GM19193 (cell line): ENCODE measurements around the gene TBCA.

Experiments used
- POLR2A ChIP-seq: IDR thresholded peaks from 4 replicates; pipeline ENCODE4 v1.6.1; 2011; ENCODE audit not compliant: insufficient read depth, insufficient read length; ENCODE audit errors: extremely low read depth

TBCA gene

GRCh38 chr5:77693913-77694312, 82.2 kb downstream of the TBCA start:
- TF ChIP-seq POLR2A, result no peak

- no peak for TF ChIP-seq POLR2A
These were observed 92.9 kb downstream of the TBCA start for GRCh38 chr5:77683171-77683732.

DNA sequence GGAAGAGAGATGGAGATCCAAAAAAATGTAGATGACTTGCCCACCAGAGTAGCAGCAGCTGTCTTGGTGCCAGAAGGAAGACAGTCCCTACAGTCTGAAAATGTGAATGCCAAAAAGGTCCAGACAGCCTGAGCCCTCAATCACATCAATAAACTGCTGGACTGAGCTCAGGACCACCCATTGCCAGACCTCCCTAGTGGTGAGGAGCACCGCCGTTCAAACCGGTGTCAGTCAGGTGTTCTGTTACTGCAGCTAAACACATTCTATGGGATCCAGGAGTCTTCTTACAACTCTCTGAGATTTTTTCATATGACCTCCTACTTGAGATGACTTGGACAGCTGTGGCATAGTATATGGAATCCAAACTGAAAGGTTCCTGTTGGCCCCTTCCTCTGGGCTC, 105.6 kb downstream of the TBCA start:
- no peak for TF ChIP-seq POLR2A

GRCh38 chr5:77669677-77670076, 106.5 kb downstream of the TBCA start:
- no peak for TF ChIP-seq POLR2A

- TF ChIP-seq POLR2A, result no peak
These were observed 112.9 kb downstream of the TBCA start for GRCh38 chr5:77663090-77663863.

GRCh38 chr5:77662635-77663034, 113.5 kb downstream of the TBCA start:
- no peak for TF ChIP-seq POLR2A

DNA sequence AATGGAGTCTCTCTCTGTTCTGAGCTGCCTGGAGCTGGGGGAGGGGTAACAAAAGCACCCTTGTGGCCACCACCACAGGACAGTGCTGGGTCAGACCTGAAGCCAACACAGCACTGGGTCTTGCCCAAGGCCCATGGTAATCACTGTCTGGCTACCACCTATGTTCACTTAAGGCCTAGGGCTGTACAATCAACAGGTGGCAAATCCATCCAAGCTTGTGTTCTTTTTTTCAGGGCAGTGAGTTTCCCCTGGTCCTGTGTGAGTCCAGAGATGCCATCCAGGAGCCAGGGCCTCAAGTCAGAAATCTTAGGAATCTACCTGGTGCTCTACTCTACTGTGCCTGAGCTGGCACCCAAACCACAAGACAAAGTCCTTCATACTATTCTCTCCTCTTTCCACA, 117.5 kb downstream of the TBCA start:
- no peak for TF ChIP-seq POLR2A

DNA sequence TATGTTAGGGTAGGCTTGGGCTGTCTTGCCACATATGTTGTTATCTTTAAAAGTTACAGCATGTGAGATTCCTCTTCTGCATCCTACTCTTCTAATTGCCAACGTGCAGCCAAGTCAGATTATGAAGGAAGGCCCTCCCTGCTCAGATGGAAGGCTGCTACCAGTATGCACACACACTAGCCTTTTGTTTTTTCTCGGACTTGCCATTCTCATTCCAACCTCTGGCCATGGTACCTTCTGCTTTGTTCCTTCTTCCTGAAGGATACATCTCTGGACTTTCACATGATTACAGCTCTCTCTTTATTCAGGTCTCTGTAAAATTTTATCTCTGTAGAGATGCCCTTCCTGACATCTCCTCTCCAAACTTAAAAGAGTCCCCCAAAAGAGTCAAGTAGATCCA, 124.8 kb downstream of the TBCA start:
- no peak for TF ChIP-seq POLR2A

DNA sequence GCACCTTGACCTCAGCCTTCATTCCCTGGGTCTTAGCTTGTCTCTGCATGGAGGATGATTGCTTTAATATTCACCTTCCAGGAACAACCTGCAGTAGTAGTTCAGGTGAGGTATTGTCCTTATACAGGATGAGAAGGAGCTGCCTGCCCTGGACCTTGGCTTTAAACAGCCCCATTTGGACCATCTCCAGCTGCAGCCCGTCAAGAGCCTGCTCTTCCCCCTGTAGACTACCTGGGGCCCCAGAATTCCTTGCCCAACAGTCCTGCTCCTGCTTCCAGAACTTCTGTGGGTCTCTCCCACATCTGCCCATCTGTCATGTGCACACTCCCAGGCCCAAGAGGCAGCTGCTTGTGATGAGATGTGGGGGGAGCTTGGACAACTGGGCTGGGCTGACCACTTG, 125.5 kb downstream of the TBCA start:
- TF ChIP-seq POLR2A, result no peak

DNA sequence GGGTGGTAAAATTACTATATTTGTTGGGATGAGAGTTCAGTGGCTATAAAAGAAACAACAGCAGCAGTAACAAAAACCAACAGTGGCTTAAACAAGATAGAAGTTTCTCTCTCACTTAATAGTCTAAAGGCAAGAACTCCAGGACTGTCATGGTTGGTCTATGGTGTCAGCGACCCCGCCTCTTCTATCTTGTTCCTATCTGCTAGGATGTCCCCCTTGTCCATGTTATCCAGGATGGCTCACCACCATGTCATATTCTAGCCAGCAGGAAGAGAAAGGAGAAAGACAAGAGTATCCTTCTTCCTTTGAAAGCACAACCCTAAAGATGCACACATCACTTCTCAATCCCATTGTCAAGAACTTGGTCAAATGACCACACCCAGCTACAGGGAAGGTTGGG, 126.4 kb downstream of the TBCA start:
- TF ChIP-seq POLR2A, result no peak

DNA sequence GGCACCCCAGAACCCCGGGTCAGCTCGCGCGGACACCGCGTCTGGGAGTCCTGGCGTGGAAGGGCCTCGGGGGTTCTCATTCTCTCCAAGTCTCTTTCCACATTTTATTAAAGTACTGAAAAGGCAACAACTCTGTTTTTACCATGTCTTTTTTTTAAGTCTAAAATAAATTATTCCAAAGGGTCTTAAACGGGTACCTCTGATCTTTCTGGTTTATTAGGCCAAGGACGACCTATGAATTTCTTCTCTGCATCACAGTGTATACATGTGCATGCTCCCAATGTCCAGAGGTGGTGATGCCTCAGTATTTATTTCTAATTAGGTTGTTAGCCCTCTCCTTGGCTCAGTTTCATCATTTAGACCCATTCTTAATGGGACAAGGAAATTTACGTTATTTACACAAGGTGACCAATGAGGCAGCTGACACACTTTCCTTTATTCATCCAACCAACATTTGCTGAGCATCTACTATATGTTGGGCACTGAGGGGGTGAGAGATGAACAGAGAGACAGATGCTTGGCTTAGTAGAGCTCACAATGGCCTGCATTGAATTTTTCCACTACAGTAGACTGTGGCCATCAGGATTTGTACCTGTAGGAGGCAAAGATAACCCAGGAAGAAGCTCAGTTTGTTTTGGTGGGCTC, 130.0 kb downstream of the TBCA start:
- no peak for TF ChIP-seq POLR2A

- TF ChIP-seq POLR2A, result no peak
These were observed 130.8 kb downstream of the TBCA start for GRCh38 chr5:77645158-77645994.

DNA sequence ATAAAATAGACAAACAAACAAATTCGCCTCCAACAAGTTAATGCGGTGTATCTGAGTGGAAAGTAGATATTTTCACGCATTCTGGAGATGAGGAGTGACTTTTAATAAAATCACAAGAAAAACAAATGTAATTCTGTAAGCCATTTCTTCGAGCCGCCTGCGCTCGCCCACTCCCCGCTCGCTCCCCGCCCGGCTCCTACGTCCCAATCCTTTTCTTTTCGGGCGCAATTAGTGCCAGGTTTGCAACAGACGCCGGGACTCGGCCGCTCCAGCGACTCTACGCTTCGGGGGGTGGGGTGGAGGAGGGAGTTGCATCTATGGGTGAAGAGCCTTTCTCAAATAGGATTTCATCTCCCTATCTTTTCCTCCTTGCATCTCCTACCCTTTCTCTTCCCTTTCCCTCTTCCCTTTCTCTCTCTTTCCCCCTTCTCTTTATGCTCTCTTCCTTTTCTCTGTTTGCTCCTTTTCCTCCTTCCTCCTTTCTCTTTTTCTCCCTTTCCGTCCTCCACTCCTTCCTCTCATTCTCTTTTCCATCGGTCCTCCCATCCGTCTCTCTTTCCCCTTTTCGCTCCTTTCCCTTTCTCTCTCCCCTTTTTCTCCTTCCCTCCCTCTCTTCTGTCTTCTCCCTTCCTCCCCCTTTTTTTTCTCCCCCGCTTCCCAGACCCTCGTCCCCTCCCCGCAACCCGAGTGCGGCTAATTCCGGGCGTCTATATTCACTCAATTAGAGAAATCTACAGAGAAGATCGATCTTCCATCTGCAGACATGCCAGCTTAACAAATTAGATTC, 131.6 kb downstream of the TBCA start:
- no peak for TF ChIP-seq POLR2A

DNA sequence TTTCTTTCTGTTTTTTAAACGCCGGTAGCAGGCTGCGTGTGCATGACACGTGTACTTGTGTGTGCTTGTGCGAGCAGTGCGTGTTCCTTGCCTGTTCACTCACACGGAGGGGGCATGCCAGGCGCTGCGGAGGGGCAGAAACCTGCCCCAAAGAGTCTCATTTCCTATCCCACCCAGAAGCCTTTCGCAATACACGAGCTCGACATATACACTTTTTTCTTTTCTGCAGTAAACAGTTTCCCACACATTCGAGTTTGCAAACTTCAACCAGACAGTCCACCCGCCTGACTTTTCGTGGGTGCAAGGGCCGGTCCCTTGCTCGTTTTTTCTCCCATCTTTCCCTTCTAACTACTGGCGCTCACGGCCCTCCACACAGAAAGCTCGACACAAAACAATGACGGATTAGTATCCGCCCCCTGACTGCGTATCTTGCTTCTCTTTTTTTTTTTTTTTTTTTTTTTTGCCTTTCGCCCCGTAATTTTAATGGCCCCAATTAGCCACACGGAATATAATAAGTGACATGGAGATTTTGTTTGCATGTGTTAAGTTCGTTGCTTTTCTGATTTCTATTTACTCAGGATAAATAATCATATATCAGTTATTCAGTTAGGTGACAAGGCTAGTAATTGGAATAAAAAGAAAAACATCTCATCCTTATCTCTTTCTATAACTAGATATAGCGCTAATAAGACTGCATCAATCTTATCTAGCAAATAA, 132.3 kb downstream of the TBCA start:
- TF ChIP-seq POLR2A, result no peak
